Hepatocyte (in vitro differentiated cells): ENCODE results near the gene NEMP1.

Experiments
- EZH2 ChIP-seq: fragments of 200-600 bp; sonication (generic); IDR thresholded peaks from 2 replicates; pipeline ENCODE4 v1.6.1; 2016; ENCODE audit warnings: antibody characterized with exemption, mild to moderate bottlenecking, borderline replicate concordance
- TF ChIP-seq, protein P1 (sequence below): fragments of 200-600 bp; sonication (generic); IDR thresholded peaks from 2 replicates; pipeline ENCODE4 v1.5.1; 2016; ENCODE audit warnings: antibody characterized with exemption, mild to moderate bottlenecking; ENCODE audit not compliant: poor library complexity

DNA sequence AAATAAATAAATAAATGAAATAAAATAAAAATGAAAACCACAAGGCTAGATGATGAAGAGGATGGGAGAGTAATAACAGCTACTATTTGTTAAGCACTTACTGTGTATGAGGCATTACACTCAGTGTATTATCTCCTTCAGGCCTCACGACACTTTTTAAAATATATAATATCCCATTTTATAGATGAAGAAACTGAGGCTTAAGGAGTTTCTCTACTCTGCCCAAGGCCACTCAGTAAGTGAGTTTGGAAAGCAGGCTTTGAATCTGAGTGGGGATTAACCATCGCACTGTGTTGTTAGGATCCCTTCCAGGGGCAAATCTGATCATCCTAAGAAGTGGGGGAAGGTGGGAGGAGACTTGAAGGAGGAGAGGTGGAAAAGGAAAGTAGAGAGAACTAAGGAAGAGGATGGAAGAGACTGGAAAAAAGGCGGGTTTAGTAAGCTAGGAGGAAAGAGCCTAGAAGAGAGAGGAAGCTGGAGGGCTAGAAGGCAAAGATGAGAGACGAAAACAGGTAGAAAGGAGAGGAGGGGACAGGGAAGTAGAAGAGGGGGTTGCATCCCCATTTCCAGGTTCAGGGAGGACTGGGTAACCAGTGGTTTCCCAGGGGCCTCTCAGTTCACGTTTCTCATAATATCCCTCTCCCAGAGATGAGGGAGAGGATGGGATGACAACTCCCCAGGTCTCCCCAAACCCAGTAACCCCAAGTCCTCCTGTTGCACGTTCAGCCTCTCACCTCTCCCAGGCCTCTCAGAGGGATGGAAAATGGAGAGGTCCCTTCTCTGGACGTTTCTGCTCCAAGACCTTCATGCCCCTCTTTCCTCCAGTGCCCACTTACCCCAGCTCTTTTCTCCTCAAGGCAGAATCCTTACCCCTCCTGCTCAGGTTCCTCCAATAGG, 30.9 kb upstream of the NEMP1 start:
- TF ChIP-seq, protein P1, sequence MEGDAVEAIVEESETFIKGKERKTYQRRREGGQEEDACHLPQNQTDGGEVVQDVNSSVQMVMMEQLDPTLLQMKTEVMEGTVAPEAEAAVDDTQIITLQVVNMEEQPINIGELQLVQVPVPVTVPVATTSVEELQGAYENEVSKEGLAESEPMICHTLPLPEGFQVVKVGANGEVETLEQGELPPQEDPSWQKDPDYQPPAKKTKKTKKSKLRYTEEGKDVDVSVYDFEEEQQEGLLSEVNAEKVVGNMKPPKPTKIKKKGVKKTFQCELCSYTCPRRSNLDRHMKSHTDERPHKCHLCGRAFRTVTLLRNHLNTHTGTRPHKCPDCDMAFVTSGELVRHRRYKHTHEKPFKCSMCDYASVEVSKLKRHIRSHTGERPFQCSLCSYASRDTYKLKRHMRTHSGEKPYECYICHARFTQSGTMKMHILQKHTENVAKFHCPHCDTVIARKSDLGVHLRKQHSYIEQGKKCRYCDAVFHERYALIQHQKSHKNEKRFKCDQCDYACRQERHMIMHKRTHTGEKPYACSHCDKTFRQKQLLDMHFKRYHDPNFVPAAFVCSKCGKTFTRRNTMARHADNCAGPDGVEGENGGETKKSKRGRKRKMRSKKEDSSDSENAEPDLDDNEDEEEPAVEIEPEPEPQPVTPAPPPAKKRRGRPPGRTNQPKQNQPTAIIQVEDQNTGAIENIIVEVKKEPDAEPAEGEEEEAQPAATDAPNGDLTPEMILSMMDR: no peak
- TF ChIP-seq EZH2: no peak
